Trophoblast cell (in vitro differentiated cells and primary cell): ENCODE data around the gene IVD.

Source experiments
- DNase-seq, 2 donors: peaks; one replicate each; pipeline ENCODE4 v3.0.0-alpha.2; 2016
- H2AFZ ChIP-seq: 2 replicates; pipeline ENCODE4 v1.6.1; 2013; ENCODE audit warnings: low read length, moderate library complexity, mild to moderate bottlenecking; ENCODE audit not compliant: insufficient read depth, poor library complexity
- H2AK5ac ChIP-seq: 2 replicates; pipeline ENCODE4 v1.6.1; 2013; ENCODE audit warnings: mild to moderate bottlenecking, low read length
- H2BK120ac ChIP-seq: 2 replicates; pipeline ENCODE4 v1.6.1; 2013; ENCODE audit warnings: low read length, mild to moderate bottlenecking, moderate library complexity; ENCODE audit not compliant: insufficient read depth, poor library complexity
- H2BK12ac ChIP-seq: 2 replicates; pipeline ENCODE4 v1.6.1; 2013; ENCODE audit warnings: mild to moderate bottlenecking, low read length, moderate library complexity
- H2BK5ac ChIP-seq: 2 replicates; pipeline ENCODE4 v1.6.1; 2013; ENCODE audit warnings: low read length, low read depth, moderate library complexity, mild to moderate bottlenecking; ENCODE audit not compliant: poor library complexity
- H3K14ac ChIP-seq: 2 replicates; pipeline ENCODE4 v1.6.1; 2013; ENCODE audit warnings: mild to moderate bottlenecking, low read length
- H3K18ac ChIP-seq: 2 replicates; pipeline ENCODE4 v1.6.1; 2013; ENCODE audit warnings: mild to moderate bottlenecking, low read length
- H3K23ac ChIP-seq: 2 replicates; pipeline ENCODE4 v1.6.1; 2013; ENCODE audit warnings: low read length
- H3K27ac ChIP-seq: 2 replicates; pipeline ENCODE4 v1.5.1; 2013; ENCODE audit warnings: low read depth, mild to moderate bottlenecking, inconsistent platforms, low read length, moderate library complexity
- H3K27me3 ChIP-seq: 2 replicates; pipeline ENCODE4 v1.6.1; 2013; ENCODE audit warnings: inconsistent platforms, mild to moderate bottlenecking, low read length, moderate library complexity; ENCODE audit not compliant: insufficient read depth
- H3K36me3 ChIP-seq, 2 experiments: 1 replicate in 1 of 2; 2 replicates in 1 of 2; pipeline ENCODE4 v1.6.1; 2013; ENCODE audit warnings: low read length in 2 of 2, mild to moderate bottlenecking in 2 of 2, moderate library complexity in 1 of 2; ENCODE audit not compliant: insufficient read depth in 2 of 2, control insufficient read depth in 1 of 2
- H3K4ac ChIP-seq: 2 replicates; pipeline ENCODE4 v1.6.1; 2013; ENCODE audit warnings: low read depth, mild to moderate bottlenecking, low read length, moderate library complexity
- H3K4me1 ChIP-seq, 2 experiments: 1 replicate in 1 of 2; 2 replicates in 1 of 2; pipeline ENCODE4 v1.6.1; 2013; ENCODE audit warnings: low read length in 2 of 2, mild to moderate bottlenecking in 2 of 2, moderate library complexity in 1 of 2; ENCODE audit not compliant: insufficient read depth in 2 of 2, control insufficient read depth in 1 of 2
- H3K4me2 ChIP-seq: 2 replicates; pipeline ENCODE4 v1.6.1; 2013; ENCODE audit warnings: inconsistent platforms, mild to moderate bottlenecking, low read length, moderate library complexity
- H3K4me3 ChIP-seq: 2 replicates; pipeline ENCODE4 v1.5.1; 2013; ENCODE audit warnings: mild to moderate bottlenecking, low read depth, low read length, inconsistent platforms
- H3K79me1 ChIP-seq: one replicate; pipeline ENCODE4 v1.6.1; 2013; ENCODE audit warnings: low read length
- H3K79me2 ChIP-seq: 2 replicates; pipeline ENCODE4 v1.6.1; 2013; ENCODE audit warnings: low read length, mild to moderate bottlenecking; ENCODE audit not compliant: control insufficient read depth, insufficient read depth, poor library complexity
- H3K9ac ChIP-seq: 2 replicates; pipeline ENCODE4 v1.6.1; 2013; ENCODE audit warnings: mild to moderate bottlenecking, low read length
- H3K9me3 ChIP-seq: 2 replicates; pipeline ENCODE4 v1.6.1; 2013; ENCODE audit warnings: low read depth, mild to moderate bottlenecking, control low read depth, inconsistent platforms, low read length; ENCODE audit not compliant: insufficient read depth
- H4K12ac ChIP-seq: 2 replicates; pipeline ENCODE4 v1.6.1; 2013; ENCODE audit warnings: low read depth, mild to moderate bottlenecking, low read length, moderate library complexity
- H4K8ac ChIP-seq: 2 replicates; pipeline ENCODE4 v1.6.1; 2013; ENCODE audit warnings: low read depth, mild to moderate bottlenecking, low read length, moderate library complexity
- H4K91ac ChIP-seq: one replicate; pipeline ENCODE4 v1.6.1; 2013; ENCODE audit warnings: low read depth, mild to moderate bottlenecking, low read length, moderate library complexity
- WGBS: extraction: QIAGEN DNeasy Blood & Tissue Kit; methylation state at CpG from one replicate; pipeline ENCODE4 v1.1.7; 2013; ENCODE audit warnings: missing lambda C conversion rate; ENCODE audit not compliant: insufficient read length, insufficient coverage; ENCODE audit errors: extremely low coverage; 5-methylcytosine and 5-hydroxymethylcytosine counted together

The IVD gene

GRCh38 chr15:40460404-40460803 lies 54.8 kb downstream of the IVD start:
- WGBS: no CpG with 5 or more reads among the region's 2 CpGs
- Histone ChIP-seq H3K79me2 (peaks cover 4% of the 10 kb centered on the region), H2AK5ac (no peak overlapping the region)

GRCh38 chr15:40461958-40462357 lies 56.4 kb downstream of the IVD start:
- no peak overlapping the region for H2BK120ac ChIP-seq
- H3K79me2 ChIP-seq: peaks cover 2% of the 10 kb centered on the region

More at GRCh38 chr15:40460404-40460803, 54.8 kb downstream of the IVD start:
- no peaks in the 10 kb centered on the region for H3K27me3 ChIP-seq
- H3K14ac ChIP-seq: no peak overlapping the region
- no peak overlapping the region for H3K4ac ChIP-seq
- no peak overlapping the region for H3K23ac ChIP-seq
- no peak overlapping the region for H4K12ac ChIP-seq
- H3K4me3 ChIP-seq: no peak overlapping the region
- H4K8ac ChIP-seq: no peak overlapping the region
- peaks cover 30 to 43% of the 10 kb centered on the region in 2 experiments for H3K36me3 ChIP-seq
- H2BK120ac ChIP-seq: no peak overlapping the region
- H3K9ac ChIP-seq: no peak overlapping the region
- peaks cover 3% of the 10 kb centered on the region for H3K9me3 ChIP-seq
- H2BK5ac ChIP-seq: no peak overlapping the region
- no peaks in the 10 kb centered on the region for H3K79me1 ChIP-seq
- no peak overlapping the region for H3K4me2 ChIP-seq
- H2AFZ ChIP-seq: no peak overlapping the region
- H4K91ac ChIP-seq: no peak overlapping the region
- no peak overlapping the region for H2BK12ac ChIP-seq
- H3K18ac ChIP-seq: no peak overlapping the region
- no peak overlapping the region for H3K27ac ChIP-seq
- H3K4me1 ChIP-seq: peaks cover 17 to 37% of the 10 kb centered on the region in 2 experiments
- no peak for DNase-seq

DNA sequence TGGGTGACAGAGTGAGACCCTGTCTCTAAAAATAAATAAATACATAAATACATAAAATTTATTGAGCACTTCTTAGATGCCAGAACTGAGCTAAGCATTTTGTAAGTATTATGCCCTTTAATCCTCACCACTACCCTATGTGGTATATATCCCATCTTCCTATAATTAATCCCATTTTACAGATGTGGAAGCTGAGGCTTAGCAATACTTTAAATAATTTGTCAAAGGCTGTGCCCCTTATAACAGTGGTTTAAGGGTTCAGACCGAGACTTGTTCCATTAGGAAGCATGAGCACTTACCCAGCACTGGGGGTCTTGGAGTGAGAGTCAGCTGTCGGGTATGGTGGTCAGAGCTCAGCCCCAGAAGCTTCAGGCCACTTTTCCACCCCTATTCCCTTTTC lies 57.7 kb downstream of the IVD start:
- Histone ChIP-seq H2BK120ac (no peak overlapping the region), H2AFZ (no peak overlapping the region), H3K18ac (no peak overlapping the region), H3K4me3 (no peak overlapping the region), H3K79me1 (no peaks in the 10 kb centered on the region), H2AK5ac (no peak overlapping the region), H3K79me2 (no peaks in the 10 kb centered on the region), H3K14ac (no peak overlapping the region), H4K8ac (no peak overlapping the region), H4K91ac (no peak overlapping the region), H3K4me1 (peaks cover 5 to 25% of the 10 kb centered on the region in 2 experiments), H3K27ac (no peak overlapping the region), H4K12ac (no peak overlapping the region), H2BK5ac (no peak overlapping the region), H2BK12ac (no peak overlapping the region), H3K27me3 (no peaks in the 10 kb centered on the region), H3K4me2 (no peak overlapping the region), H3K36me3 (peaks cover 47 to 61% of the 10 kb centered on the region in 2 experiments), H3K23ac (no peak overlapping the region), H3K9me3 (peaks cover 3% of the 10 kb centered on the region), H3K4ac (no peak overlapping the region), H3K9ac (no peak overlapping the region)
- WGBS: no CpG with 5 or more reads among the region's 2 CpGs
- no peak for DNase-seq

More at GRCh38 chr15:40461958-40462357, 56.4 kb downstream of the IVD start:
- no peak overlapping the region for H3K4ac ChIP-seq
- no peak overlapping the region for H2AK5ac ChIP-seq
- no peak overlapping the region for H2AFZ ChIP-seq
- peaks cover 42 to 56% of the 10 kb centered on the region in 2 experiments for H3K36me3 ChIP-seq
- H3K4me2 ChIP-seq: no peak overlapping the region
- no peak overlapping the region for H4K12ac ChIP-seq
- no peak overlapping the region for H2BK5ac ChIP-seq
- H3K27ac ChIP-seq: no peak overlapping the region
- H3K23ac ChIP-seq: no peak overlapping the region
- H2BK12ac ChIP-seq: no peak overlapping the region
- H4K91ac ChIP-seq: no peak overlapping the region
- H3K14ac ChIP-seq: no peak overlapping the region
- peaks cover 3% of the 10 kb centered on the region for H3K9me3 ChIP-seq
- H3K4me3 ChIP-seq: no peak overlapping the region
- H3K79me1 ChIP-seq: no peaks in the 10 kb centered on the region
- no peak overlapping the region for H4K8ac ChIP-seq
- no CpG with 5 or more reads among the region's 21 CpGs for WGBS
- no peak overlapping the region for H3K9ac ChIP-seq
- peaks cover 5 to 25% of the 10 kb centered on the region in 2 experiments for H3K4me1 ChIP-seq
- no peak for DNase-seq
- no peaks in the 10 kb centered on the region for H3K27me3 ChIP-seq
- H3K18ac ChIP-seq: peak overlapping the region; percentile 4

DNA sequence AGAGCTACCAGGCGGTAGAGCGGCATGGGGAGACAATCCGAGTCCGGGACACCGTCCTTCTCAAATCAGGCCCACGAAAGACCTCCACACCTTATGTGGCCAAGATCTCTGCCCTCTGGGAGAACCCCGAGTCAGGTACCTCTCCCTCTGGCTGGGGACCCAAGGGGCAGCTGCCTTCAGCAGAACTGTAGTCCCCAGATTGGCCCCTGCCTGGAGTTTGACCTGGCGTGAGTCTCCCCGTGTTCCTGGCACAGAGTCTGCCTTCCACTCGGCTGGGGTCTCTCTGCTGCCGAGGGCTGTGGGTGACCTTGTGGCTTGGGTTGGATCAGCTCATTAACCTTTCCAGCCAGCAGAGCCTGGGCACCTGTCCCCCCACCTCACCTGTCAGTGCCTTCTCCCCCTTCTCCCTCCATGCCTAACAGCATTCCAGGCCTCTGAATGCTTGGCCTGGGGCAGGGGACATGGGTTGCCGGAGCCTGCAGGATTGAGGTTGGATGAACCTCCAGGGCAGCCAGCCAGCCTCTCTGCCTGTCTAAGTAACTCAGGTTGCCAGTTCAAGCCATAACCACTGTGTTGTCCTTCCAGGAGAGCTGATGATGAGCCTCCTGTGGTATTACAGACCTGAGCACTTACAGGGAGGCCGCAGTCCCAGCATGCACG lies 58.4 kb downstream of the IVD start:
- H4K12ac ChIP-seq: no peak overlapping the region
- H3K4ac ChIP-seq: no peak overlapping the region
- no peak overlapping the region for H2BK12ac ChIP-seq
- no peaks in the 10 kb centered on the region for H3K27me3 ChIP-seq
- no peak overlapping the region for H3K23ac ChIP-seq
- H2BK5ac ChIP-seq: no peak overlapping the region
- H3K9ac ChIP-seq: no peak overlapping the region
- no peak overlapping the region for H2AK5ac ChIP-seq
- no peak overlapping the region for H3K14ac ChIP-seq
- no peaks in the 10 kb centered on the region for H3K79me2 ChIP-seq
- WGBS: no CpG with 5 or more reads among the region's 14 CpGs
- H4K91ac ChIP-seq: no peak overlapping the region
- H2AFZ ChIP-seq: no peak overlapping the region
- H2BK120ac ChIP-seq: no peak overlapping the region
- H3K36me3 ChIP-seq: peaks cover 40 to 56% of the 10 kb centered on the region in 2 experiments
- no peak overlapping the region for H4K8ac ChIP-seq
- H3K18ac ChIP-seq: no peak overlapping the region
- H3K4me3 ChIP-seq: no peak overlapping the region
- peak; percentile 71 to 81 for DNase-seq
- H3K79me1 ChIP-seq: no peaks in the 10 kb centered on the region
- no peak overlapping the region for H3K4me2 ChIP-seq
- peaks cover 5 to 25% of the 10 kb centered on the region in 2 experiments for H3K4me1 ChIP-seq
- H3K27ac ChIP-seq: no peak overlapping the region
- peaks cover 3% of the 10 kb centered on the region for H3K9me3 ChIP-seq
